Muscle of back (tissue), 13 donors: ENCODE measurements around the gene CFAP77. TPM values are rescaled to one million over a fixed set of nuclear protein-coding genes. Genes with fewer than 3 reads are reported as not detected.
"Not testable (repeated sequence)": the region's sequence is repeated elsewhere in the genome, so short reads cannot be mapped to it uniquely, and the experiment has no call there.

Experiments
- DNase-seq, 3 donors: peaks; one replicate each; pipeline versions ENCODE4 v3.0.0 to v3.0.0-alpha.2; 2013
- long read RNA-seq, 9 donors: transcript quantifications; one replicate each; lab custom pipeline, GENCODE V29; 2026
- polyA plus RNA-seq, 10 donors: library from polyadenylated mRNA; unstranded; fragments of 120-200 nt; gene quantifications; one replicate each; pipeline ENCODE4 v1.2.1, GENCODE V29; 2013; ENCODE audit not compliant: insufficient read length in 10 of 10

The CFAP77 gene
- polyA plus RNA-seq: under 1 TPM in 1 of 10 donors, not detected in 9; 0.09 TPM
- long read RNA-seq, donor 1: 0 reads
- long read RNA-seq, donor 2: 0 reads
- long read RNA-seq, donor 3: 0 reads
- long read RNA-seq, donor 4: 0 reads
- long read RNA-seq, donor 5: 0 reads
- long read RNA-seq, donor 6: 0 reads
- long read RNA-seq, donor 7: 0 reads
- long read RNA-seq, donor 8: 0 reads
- long read RNA-seq, donor 9: 0 reads

- peak in 2 of 3 donors; percentile 16 to 73 for DNase-seq
Measured at GRCh38 chr9:132409828-132410528, at the start of gene CFAP77. CFAP77 (plus strand) TSS chr9:132410211; CDS start chr9:132410272, 61 bp downstream.

- DNase-seq: no peak
Measured at GRCh38 chr9:132364068-132364467, 45.9 kb upstream of the CFAP77 start.

- no peak for DNase-seq
Measured at GRCh38 chr9:132365986-132366385, 44.0 kb upstream of the CFAP77 start.

- no peak for DNase-seq
Measured at GRCh38 chr9:132366481-132366880, 43.5 kb upstream of the CFAP77 start.

- DNase-seq: no peak
Measured at GRCh38 chr9:132367613-132368313, 42.2 kb upstream of the CFAP77 start.

- DNase-seq: no peak
Measured at GRCh38 chr9:132369421-132369820, 40.6 kb upstream of the CFAP77 start.

- DNase-seq: no peak
Measured at GRCh38 chr9:132370592-132370991, 39.4 kb upstream of the CFAP77 start.

- DNase-seq: peak; percentile 15 to 55 (median 34)
Measured at GRCh38 chr9:132372177-132373095, 37.6 kb upstream of the CFAP77 start.

- DNase-seq: not testable (repeated sequence)
Measured at GRCh38 chr9:132377769-132378168, 32.2 kb upstream of the CFAP77 start.

GRCh38 chr9:132378416-132378815 is 31.6 kb upstream of the CFAP77 start:
- not testable (repeated sequence) for DNase-seq

- no peak for DNase-seq
Measured at GRCh38 chr9:132381966-132382541, 28.0 kb upstream of the CFAP77 start.

GRCh38 chr9:132383462-132383883 is 26.5 kb upstream of the CFAP77 start:
- DNase-seq: no peak

GRCh38 chr9:132384376-132384775 is 25.6 kb upstream of the CFAP77 start:
- no peak for DNase-seq

GRCh38 chr9:132387133-132387532 is 22.9 kb upstream of the CFAP77 start:
- no peak for DNase-seq

GRCh38 chr9:132390966-132391365 is 19.0 kb upstream of the CFAP77 start:
- no peak for DNase-seq

GRCh38 chr9:132391449-132391848 is 18.6 kb upstream of the CFAP77 start:
- no peak for DNase-seq

- no peak for DNase-seq
Measured at GRCh38 chr9:132395560-132395959, 14.5 kb upstream of the CFAP77 start.

- DNase-seq: no peak
Measured at GRCh38 chr9:132401824-132402223, 8.2 kb upstream of the CFAP77 start.

GRCh38 chr9:132404228-132404881 is 5.7 kb upstream of the CFAP77 start:
- DNase-seq: peak in 1 of 3 donors; percentile 22

- peak; percentile 83 to 95 (median 91) for DNase-seq
Measured at GRCh38 chr9:132406554-132407122, 3.4 kb upstream of the CFAP77 start, which contains the start of gene TTF1. TTF1 (minus strand) TSS chr9:132406840; CDS start chr9:132402821, 4,019 bp downstream.
